Astrocyte of the cerebellum (primary cell): ENCODE measurements around the gene PTPN23.

Source experiments
- DNase-seq: peaks from one replicate; pipeline ENCODE4 v3.0.0-alpha.2; 2011; ENCODE audit warnings: low read depth
- H3K4me3 ChIP-seq: 2 replicates; pipeline ENCODE4 v1.5.1; 2011; ENCODE audit warnings: mild to moderate bottlenecking, low read depth, low read length, moderate library complexity
- CTCF ChIP-seq: IDR thresholded peaks from 2 replicates; pipeline ENCODE4 v1.5.1; 2012; ENCODE audit warnings: low read length, low read depth, moderate library complexity, mild to moderate bottlenecking; ENCODE audit errors: missing control alignments
- in situ Hi-C: cut with HindIII; loops from 2 replicates; pipeline ENCODE4 v1.10.0; 2017; ENCODE audit warnings: low sequenced_read_pairs

PTPN23 gene

GRCh38 chr3:47432673-47433072 lies 51.9 kb downstream of the PTPN23 start:
- in situ Hi-C loops, result no loop called here
- no peak for DNase-seq
- no peak for TF ChIP-seq CTCF
- H3K4me3 ChIP-seq, result no peak overlapping the region

GRCh38 chr3:47433796-47434195 lies 53.0 kb downstream of the PTPN23 start:
- no peak overlapping the region for H3K4me3 ChIP-seq
- DNase-seq, result no peak
- in situ Hi-C loops, result no loop called here
- no peak for TF ChIP-seq CTCF

GRCh38 chr3:47434849-47435248 lies 54.0 kb downstream of the PTPN23 start:
- no peak for TF ChIP-seq CTCF
- H3K4me3 ChIP-seq, result no peak overlapping the region
- no peak for DNase-seq
- in situ Hi-C loops, result no loop called here

- in situ Hi-C loops, result no loop called here
- no peak for TF ChIP-seq CTCF
- DNase-seq, result no peak
- no peak overlapping the region for H3K4me3 ChIP-seq
Observed at GRCh38 chr3:47436180-47436579, 55.4 kb downstream of the PTPN23 start.

- no peak for DNase-seq
- in situ Hi-C loops, result no loop called here
- TF ChIP-seq CTCF, result peak; percentile 37
- H3K4me3 ChIP-seq, result no peak overlapping the region
Observed at GRCh38 chr3:47440131-47440530, 59.3 kb downstream of the PTPN23 start.

- in situ Hi-C loops, result no loop called here
- H3K4me3 ChIP-seq, result no peak overlapping the region
- no peak for TF ChIP-seq CTCF
- DNase-seq, result no peak
Observed at GRCh38 chr3:47441796-47442551, 61.2 kb downstream of the PTPN23 start.
